Endodermal cell (in vitro differentiated cells): Measurements from ENCODE around the gene ATP8B4. TPM values are rescaled to one million over a fixed set of nuclear protein-coding genes. Genes with fewer than 3 reads are reported as not detected.

Experiments used
- DNase-seq: peaks from one replicate; pipeline ENCODE4 v3.0.0-alpha.2; 2017
- H3K27ac ChIP-seq: 2 replicates; pipeline ENCODE4 v1.5.1; 2013; ENCODE audit warnings: mild to moderate bottlenecking, low read depth, low read length, moderate library complexity
- H3K27me3 ChIP-seq: 2 replicates; pipeline ENCODE4 v1.6.1; 2013; ENCODE audit warnings: mild to moderate bottlenecking, low read length, moderate library complexity; ENCODE audit not compliant: insufficient read depth, control insufficient read depth, poor library complexity, severe bottlenecking
- H3K36me3 ChIP-seq: 2 replicates; pipeline ENCODE4 v1.7.0; 2013; ENCODE audit warnings: mild to moderate bottlenecking, low read length, moderate library complexity; ENCODE audit not compliant: control insufficient read depth, insufficient read depth
- H3K4me1 ChIP-seq: one replicate; pipeline ENCODE4 v1.7.0; 2013; ENCODE audit warnings: low read length; ENCODE audit not compliant: control insufficient read depth, insufficient read depth
- H3K4me3 ChIP-seq: 2 replicates; pipeline ENCODE4 v1.5.1; 2013; ENCODE audit warnings: mild to moderate bottlenecking, low read length, moderate library complexity
- H3K9ac ChIP-seq: 2 replicates; pipeline ENCODE4 v1.6.1; 2013; ENCODE audit warnings: mild to moderate bottlenecking, low read length, moderate library complexity; ENCODE audit not compliant: poor library complexity, severe bottlenecking; ENCODE audit errors: extremely low read depth
- H3K9me3 ChIP-seq: 2 replicates; pipeline ENCODE4 v1.6.1; 2013; ENCODE audit warnings: mild to moderate bottlenecking, low read length, moderate library complexity; ENCODE audit not compliant: control insufficient read depth
- H3K27ac Mint-ChIP-seq: 2 replicates; pipeline ENCODE4 v1.8.0; 2020; ENCODE audit warnings: mixed read lengths
- H3K27me3 Mint-ChIP-seq: 2 replicates; pipeline ENCODE4 v1.8.0; 2021; ENCODE audit warnings: mild to moderate bottlenecking, mixed read lengths; ENCODE audit not compliant: insufficient read depth
- H3K36me3 Mint-ChIP-seq: 2 replicates; pipeline ENCODE4 v1.8.0; 2020; ENCODE audit warnings: low read depth, mixed read lengths
- H3K4me1 Mint-ChIP-seq: 2 replicates; pipeline ENCODE4 v1.8.0; 2020; ENCODE audit warnings: mixed read lengths
- H3K4me3 Mint-ChIP-seq: 2 replicates; pipeline ENCODE4 v1.8.0; 2020; ENCODE audit warnings: mild to moderate bottlenecking, moderate library complexity, mixed read lengths
- H3K9me3 Mint-ChIP-seq: 2 replicates; pipeline ENCODE4 v1.8.0; 2020; ENCODE audit warnings: mild to moderate bottlenecking, mixed read lengths
- WGBS, 2 experiments: methylation state at CpG; one replicate each; pipeline versions ENCODE4 v1.1.5 to v1.1.7; 2013; ENCODE audit warnings: missing lambda C conversion rate in 2 of 2, mixed read lengths in 1 of 2; ENCODE audit not compliant: insufficient coverage in 1 of 2, insufficient read length in 1 of 2; 5-methylcytosine and 5-hydroxymethylcytosine counted together
- total RNA-seq, 2 donors: library from RNA; stranded (reverse); fragmentation: NEBNext Ultra II Directional in 1 of 2; extraction: Animal tissue kit (Norgen Biotek cat#: 25700) in 1 of 2; gene quantifications; 2 replicates in 1 of 2; 3 replicates in 1 of 2; pipeline ENCODE4 v1.2.1, GENCODE V29; 2021
- TF ChIP-seq, protein P1 (sequence below): fragments of 200-600 bp; sonication (generic); conservative IDR thresholded peaks from 2 replicates; pipeline ENCODE4 v1.5.0; 2021; ENCODE audit warnings: antibody characterized with exemption, mild to moderate bottlenecking

ATP8B4 gene
- total RNA-seq, 2 donors from 2014 or later = 0.64 to 0.95 TPM

DNA sequence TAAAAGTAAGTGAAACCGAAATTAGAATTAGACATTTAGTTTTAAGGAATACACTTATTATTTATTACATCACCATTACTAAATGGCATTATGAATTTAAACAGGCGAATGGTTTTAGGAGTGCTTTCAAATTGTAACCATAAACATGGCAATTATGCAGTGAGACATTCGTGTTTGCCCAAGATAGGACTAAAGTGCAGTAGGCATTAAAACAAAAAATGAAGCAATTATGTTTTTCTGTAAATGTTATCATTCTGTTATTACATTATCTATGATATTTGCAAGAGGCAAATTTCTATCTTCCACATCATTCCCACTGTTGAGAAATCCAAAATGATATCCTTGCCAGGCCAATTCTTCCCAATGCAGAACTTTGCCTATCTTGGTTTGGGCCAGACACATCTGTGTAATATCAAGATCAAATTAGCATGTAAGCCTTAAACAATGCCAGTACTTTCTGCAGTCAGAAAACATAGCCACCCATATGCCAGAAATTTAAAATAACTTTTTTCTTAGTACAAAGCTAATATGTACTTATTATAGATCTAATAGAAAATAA is 156.9 kb downstream of the ATP8B4 start:
- Histone ChIP-seq H3K4me3 (no peak overlapping the region), H3K9ac (no peak overlapping the region), H3K27me3 (no peaks in the 10 kb centered on the region), H3K27ac (no peak overlapping the region), H3K36me3 (no peaks in the 10 kb centered on the region), H3K9me3 (peaks cover 11% of the 10 kb centered on the region), H3K4me1 (no peaks in the 10 kb centered on the region)
- peaks cover 17% of the 10 kb centered on the region for H3K9me3 Mint-ChIP-seq
- H3K27me3 Mint-ChIP-seq = no peaks in the 10 kb centered on the region
- no peak overlapping the region for H3K4me3 Mint-ChIP-seq
- TF ChIP-seq, protein P1, sequence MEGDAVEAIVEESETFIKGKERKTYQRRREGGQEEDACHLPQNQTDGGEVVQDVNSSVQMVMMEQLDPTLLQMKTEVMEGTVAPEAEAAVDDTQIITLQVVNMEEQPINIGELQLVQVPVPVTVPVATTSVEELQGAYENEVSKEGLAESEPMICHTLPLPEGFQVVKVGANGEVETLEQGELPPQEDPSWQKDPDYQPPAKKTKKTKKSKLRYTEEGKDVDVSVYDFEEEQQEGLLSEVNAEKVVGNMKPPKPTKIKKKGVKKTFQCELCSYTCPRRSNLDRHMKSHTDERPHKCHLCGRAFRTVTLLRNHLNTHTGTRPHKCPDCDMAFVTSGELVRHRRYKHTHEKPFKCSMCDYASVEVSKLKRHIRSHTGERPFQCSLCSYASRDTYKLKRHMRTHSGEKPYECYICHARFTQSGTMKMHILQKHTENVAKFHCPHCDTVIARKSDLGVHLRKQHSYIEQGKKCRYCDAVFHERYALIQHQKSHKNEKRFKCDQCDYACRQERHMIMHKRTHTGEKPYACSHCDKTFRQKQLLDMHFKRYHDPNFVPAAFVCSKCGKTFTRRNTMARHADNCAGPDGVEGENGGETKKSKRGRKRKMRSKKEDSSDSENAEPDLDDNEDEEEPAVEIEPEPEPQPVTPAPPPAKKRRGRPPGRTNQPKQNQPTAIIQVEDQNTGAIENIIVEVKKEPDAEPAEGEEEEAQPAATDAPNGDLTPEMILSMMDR = no peak
- H3K36me3 Mint-ChIP-seq = peaks cover 2% of the 10 kb centered on the region
- H3K27ac Mint-ChIP-seq = no peak overlapping the region
- 92% methylated on average over 2 of the region's 3 CpGs; no CpG with 5 or more reads in 1 of the 2 experiments for WGBS, 2 experiments
- no peak for DNase-seq
- no peaks in the 10 kb centered on the region for H3K4me1 Mint-ChIP-seq

DNA sequence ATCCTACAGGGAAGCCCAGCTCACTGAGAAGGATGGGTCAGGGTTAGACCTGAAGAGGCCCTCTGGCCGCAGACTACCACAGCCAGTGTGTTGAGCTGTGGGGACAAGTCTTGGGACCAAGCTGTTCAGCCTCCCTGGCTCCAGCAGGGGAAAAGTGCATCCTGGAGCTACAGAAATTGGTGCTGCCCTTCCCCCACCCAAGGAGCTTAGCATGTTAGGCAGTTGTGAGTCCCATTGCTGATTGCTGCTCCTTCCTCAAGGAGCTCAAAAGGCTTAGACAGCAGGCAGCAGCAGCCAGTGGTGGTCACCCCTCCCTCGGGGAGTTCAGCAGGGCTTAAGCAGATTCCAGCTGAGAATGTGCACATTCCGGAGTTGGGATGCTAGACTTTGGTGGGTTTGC is 165.6 kb downstream of the ATP8B4 start:
- no peaks in the 10 kb centered on the region for H3K27me3 ChIP-seq
- Mint-ChIP-seq H3K36me3 (no peaks in the 10 kb centered on the region), H3K27me3 (peaks cover 3% of the 10 kb centered on the region), H3K9me3 (peaks cover 6% of the 10 kb centered on the region), H3K4me1 (peaks cover 10% of the 10 kb centered on the region), H3K27ac (no peak overlapping the region), H3K4me3 (no peak overlapping the region)
- DNase-seq = peak; percentile 61
- H3K9ac ChIP-seq = no peak overlapping the region
- peaks cover 7% of the 10 kb centered on the region for H3K4me1 ChIP-seq
- TF ChIP-seq, protein P1 = peak; percentile 39
- no peak overlapping the region for H3K27ac ChIP-seq
- no peaks in the 10 kb centered on the region for H3K36me3 ChIP-seq
- H3K9me3 ChIP-seq = peaks cover 8% of the 10 kb centered on the region
- H3K4me3 ChIP-seq = no peak overlapping the region
- WGBS, 2 experiments = 71 to 84% methylated on average over 3 of the region's 3 CpGs

GRCh38 chr15:49946681-49947080 is 172.4 kb downstream of the ATP8B4 start:
- Histone ChIP-seq H3K36me3 (no peaks in the 10 kb centered on the region), H3K4me3 (no peak overlapping the region), H3K9me3 (peaks cover 14% of the 10 kb centered on the region), H3K9ac (no peak overlapping the region), H3K4me1 (no peaks in the 10 kb centered on the region), H3K27me3 (no peaks in the 10 kb centered on the region), H3K27ac (no peak overlapping the region)
- 90% methylated on average over 2 of the region's 2 CpGs; no CpG with 5 or more reads in 1 of the 2 experiments for WGBS, 2 experiments
- Mint-ChIP-seq H3K36me3 (no peaks in the 10 kb centered on the region), H3K4me1 (no peaks in the 10 kb centered on the region), H3K4me3 (no peak overlapping the region), H3K27ac (no peak overlapping the region), H3K9me3 (peaks cover 24% of the 10 kb centered on the region), H3K27me3 (no peaks in the 10 kb centered on the region)
- no peak for DNase-seq
- TF ChIP-seq, protein P1 = no peak
